Neuronal stem cell (in vitro differentiated cells): ENCODE results near the gene SORD.

Experiments used
- DNase-seq: peaks from one replicate; pipeline ENCODE4 v3.0.0-alpha.2; 2013; ENCODE audit warnings: low spot score
- H2AFZ ChIP-seq: one replicate; pipeline ENCODE4 v1.6.1; 2013; ENCODE audit warnings: mild to moderate bottlenecking, low read length, inconsistent platforms
- H2AK5ac ChIP-seq: 2 replicates; pipeline ENCODE4 v1.6.1; 2013; ENCODE audit warnings: low read depth, mild to moderate bottlenecking, inconsistent platforms, low read length, moderate library complexity, mixed read lengths
- H2BK120ac ChIP-seq: 2 replicates; pipeline ENCODE4 v1.6.1; 2013; ENCODE audit warnings: low read depth, mild to moderate bottlenecking, inconsistent platforms, low read length, moderate library complexity, mixed read lengths
- H2BK12ac ChIP-seq: one replicate; pipeline ENCODE4 v1.6.1; 2013; ENCODE audit warnings: low read length, inconsistent platforms
- H2BK15ac ChIP-seq: 2 replicates; pipeline ENCODE4 v1.6.1; 2013; ENCODE audit warnings: mild to moderate bottlenecking, low read length, inconsistent platforms, mixed read lengths
- H2BK5ac ChIP-seq: one replicate; pipeline ENCODE4 v1.6.1; 2013; ENCODE audit warnings: inconsistent platforms, mild to moderate bottlenecking, low read length, moderate library complexity
- H3K14ac ChIP-seq: one replicate; pipeline ENCODE4 v1.6.1; 2013; ENCODE audit warnings: low read length, inconsistent platforms
- H3K18ac ChIP-seq: 2 replicates; pipeline ENCODE4 v1.6.1; 2013; ENCODE audit warnings: low read length, inconsistent platforms
- H3K23ac ChIP-seq: 2 replicates; pipeline ENCODE4 v1.6.1; 2013; ENCODE audit warnings: low read depth, mild to moderate bottlenecking, mixed read lengths, low read length, inconsistent platforms; ENCODE audit not compliant: poor library complexity
- H3K27ac ChIP-seq: replicated peaks from 3 replicates; pipeline ENCODE4 v1.5.1; 2013; ENCODE audit warnings: low read length, inconsistent platforms
- H3K27me3 ChIP-seq, 3 experiments: 2 replicates each; pipeline ENCODE4 v1.6.1; 2013; ENCODE audit warnings: low read length in 3 of 3, mild to moderate bottlenecking in 2 of 3, inconsistent platforms in 1 of 3, low read depth in 1 of 3, mixed read lengths in 1 of 3, moderate library complexity in 1 of 3; ENCODE audit not compliant: control insufficient read depth in 3 of 3, insufficient read depth in 3 of 3
- H3K36me3 ChIP-seq, 2 donors: replicated peaks in 1 of 2; 2 replicates each; pipeline ENCODE4 v1.6.1; 2013; ENCODE audit warnings: low read length in 2 of 2; ENCODE audit not compliant: control insufficient read depth in 2 of 2, insufficient read depth in 2 of 2
- H3K4ac ChIP-seq: 2 replicates; pipeline ENCODE4 v1.6.1; 2013; ENCODE audit warnings: inconsistent platforms, mild to moderate bottlenecking, low read length, moderate library complexity
- H3K4me1 ChIP-seq, 2 donors: 1 replicate in 1 of 2; 2 replicates in 1 of 2; pipeline ENCODE4 v1.6.1; 2013; ENCODE audit warnings: low read length in 2 of 2, low read depth in 1 of 2; ENCODE audit not compliant: control insufficient read depth in 2 of 2, insufficient read depth in 1 of 2
- H3K4me2 ChIP-seq: one replicate; pipeline ENCODE4 v1.6.1; 2013; ENCODE audit warnings: mild to moderate bottlenecking, low read length, inconsistent platforms; ENCODE audit not compliant: insufficient read depth, poor library complexity, severe bottlenecking
- H3K4me3 ChIP-seq, 2 donors: 2 replicates each; pipeline ENCODE4 v1.5.1; 2013; ENCODE audit warnings: low read length in 2 of 2, mild to moderate bottlenecking in 2 of 2, inconsistent platforms in 1 of 2, moderate library complexity in 1 of 2
- H3K79me1 ChIP-seq: one replicate; pipeline ENCODE4 v1.6.1; 2013; ENCODE audit warnings: low read depth, mild to moderate bottlenecking, inconsistent platforms, low read length, moderate library complexity
- H3K9ac ChIP-seq: one replicate; pipeline ENCODE4 v1.6.1; 2013; ENCODE audit warnings: mild to moderate bottlenecking, low read depth, low read length, inconsistent platforms; ENCODE audit not compliant: poor library complexity
- H3K9me3 ChIP-seq, 2 donors: replicated peaks in 1 of 2; 2 replicates each; pipeline versions ENCODE3 to v1.6.1; 2013; ENCODE audit warnings: low read length in 2 of 2, mild to moderate bottlenecking in 2 of 2, inconsistent platforms in 1 of 2, low read depth in 1 of 2, mixed read lengths in 1 of 2, moderate library complexity in 1 of 2; ENCODE audit not compliant: control insufficient read depth in 2 of 2, insufficient read depth in 1 of 2
- H4K8ac ChIP-seq: one replicate; pipeline ENCODE4 v1.6.1; 2013; ENCODE audit warnings: low read depth, mild to moderate bottlenecking, inconsistent platforms, low read length, moderate library complexity
- H4K91ac ChIP-seq: one replicate; pipeline ENCODE4 v1.6.1; 2013; ENCODE audit warnings: low read length, low read depth, mild to moderate bottlenecking, inconsistent platforms; ENCODE audit not compliant: poor library complexity
- WGBS, 2 donors: extraction: QIAGEN DNeasy Blood & Tissue Kit; methylation state at CpG; one replicate each; pipeline ENCODE4 v1.1.7; 2013; ENCODE audit warnings: missing lambda C conversion rate in 2 of 2, mixed read lengths in 1 of 2; ENCODE audit not compliant: insufficient read length in 2 of 2, insufficient replicate concordance in 1 of 2; ENCODE audit errors: extremely low coverage in 2 of 2; 5-methylcytosine and 5-hydroxymethylcytosine counted together

SORD gene

GRCh38 chr15:45118131-45118588 is 95.2 kb downstream of the SORD start:
- no peaks in the 10 kb centered on the region for H3K36me3 ChIP-seq
- H3K27ac ChIP-seq: no peak overlapping the region
- H3K4me1 ChIP-seq: peaks cover 4 to 16% of the 10 kb centered on the region in 2 donors
- H3K4me2 ChIP-seq: peak overlapping the region; percentile 47
- H4K91ac ChIP-seq: no peak overlapping the region
- no peak overlapping the region for H2BK5ac ChIP-seq
- no peaks in the 10 kb centered on the region for H3K79me1 ChIP-seq
- no peak overlapping the region for H3K23ac ChIP-seq
- H3K14ac ChIP-seq: no peak overlapping the region
- no peak overlapping the region for H2BK15ac ChIP-seq
- no peak overlapping the region for H3K4ac ChIP-seq
- peaks cover 44 to 83% (median 61%) of the 10 kb centered on the region in 3 experiments for H3K27me3 ChIP-seq
- H3K9me3 ChIP-seq: no peaks in the 10 kb centered on the region
- no peak overlapping the region for H2AK5ac ChIP-seq
- no peak overlapping the region for H3K9ac ChIP-seq
- H3K18ac ChIP-seq: no peak overlapping the region
- H4K8ac ChIP-seq: no peak overlapping the region
- no CpG with 5 or more reads among the region's 14 CpGs for WGBS, 2 donors
- no peak overlapping the region for H2BK12ac ChIP-seq
- H2BK120ac ChIP-seq: no peak overlapping the region
- H2AFZ ChIP-seq: peak overlapping the region; percentile 95
- DNase-seq: peak; percentile 88
- peak overlapping the region in 1 of 2 donors; percentile 34 for H3K4me3 ChIP-seq

GRCh38 chr15:45118996-45119395 is 96.0 kb downstream of the SORD start:
- WGBS, 2 donors: no CpG with 5 or more reads among the region's 5 CpGs
- no peak overlapping the region for H2BK15ac ChIP-seq
- no peak overlapping the region for H3K27ac ChIP-seq
- peaks cover 36 to 83% (median 57%) of the 10 kb centered on the region in 3 experiments for H3K27me3 ChIP-seq
- peak overlapping the region; percentile 77 for H3K14ac ChIP-seq
- peak overlapping the region; percentile 33 for H3K9ac ChIP-seq
- H2BK5ac ChIP-seq: no peak overlapping the region
- H3K9me3 ChIP-seq: no peaks in the 10 kb centered on the region
- H3K36me3 ChIP-seq: no peaks in the 10 kb centered on the region
- no peak overlapping the region for H4K91ac ChIP-seq
- no peak overlapping the region for H2AK5ac ChIP-seq
- H2BK12ac ChIP-seq: no peak overlapping the region
- no peak overlapping the region for H2AFZ ChIP-seq
- H4K8ac ChIP-seq: no peak overlapping the region
- H3K4ac ChIP-seq: no peak overlapping the region
- H3K18ac ChIP-seq: peak overlapping the region; percentile 59
- no peak overlapping the region for H3K4me3 ChIP-seq
- H2BK120ac ChIP-seq: no peak overlapping the region
- DNase-seq: no peak
- peaks cover 4 to 11% of the 10 kb centered on the region in 2 donors for H3K4me1 ChIP-seq
- peak overlapping the region; percentile 37 for H3K23ac ChIP-seq
- H3K79me1 ChIP-seq: no peaks in the 10 kb centered on the region
- H3K4me2 ChIP-seq: no peak overlapping the region

- H3K4me1 ChIP-seq: peaks cover 4 to 10% of the 10 kb centered on the region in 2 donors
- H3K4me2 ChIP-seq: no peak overlapping the region
- H2AFZ ChIP-seq: no peak overlapping the region
- H4K91ac ChIP-seq: no peak overlapping the region
- no peak overlapping the region for H3K27ac ChIP-seq
- H3K4ac ChIP-seq: peak overlapping the region; percentile 80
- no peaks in the 10 kb centered on the region for H3K9me3 ChIP-seq
- no peak overlapping the region for H2AK5ac ChIP-seq
- H3K27me3 ChIP-seq: peaks cover 23 to 79% (median 52%) of the 10 kb centered on the region in 3 experiments
- no peaks in the 10 kb centered on the region for H3K36me3 ChIP-seq
- no peak for DNase-seq
- H3K9ac ChIP-seq: no peak overlapping the region
- peak overlapping the region; percentile 17 for H3K14ac ChIP-seq
- no peak overlapping the region for H2BK15ac ChIP-seq
- H3K18ac ChIP-seq: no peak overlapping the region
- no peak overlapping the region for H3K4me3 ChIP-seq
- H4K8ac ChIP-seq: no peak overlapping the region
- H2BK12ac ChIP-seq: no peak overlapping the region
- no CpG with 5 or more reads among the region's 10 CpGs for WGBS, 2 donors
- no peak overlapping the region for H2BK5ac ChIP-seq
- no peaks in the 10 kb centered on the region for H3K79me1 ChIP-seq
- H3K23ac ChIP-seq: peak overlapping the region; percentile 66
- H2BK120ac ChIP-seq: no peak overlapping the region
Observed at GRCh38 chr15:45120081-45120972, 97.3 kb downstream of the SORD start.

GRCh38 chr15:45121020-45121419 is 98.0 kb downstream of the SORD start:
- no peaks in the 10 kb centered on the region for H3K79me1 ChIP-seq
- H3K9ac ChIP-seq: no peak overlapping the region
- H3K4me1 ChIP-seq: peaks cover 4 to 10% of the 10 kb centered on the region in 2 donors
- no CpG with 5 or more reads among the region's 3 CpGs for WGBS, 2 donors
- no peak overlapping the region for H2BK120ac ChIP-seq
- no peak overlapping the region for H4K8ac ChIP-seq
- no peak overlapping the region for H2BK15ac ChIP-seq
- no peak overlapping the region for H4K91ac ChIP-seq
- H3K4ac ChIP-seq: no peak overlapping the region
- H3K18ac ChIP-seq: no peak overlapping the region
- H3K27ac ChIP-seq: no peak overlapping the region
- no peak overlapping the region for H2AK5ac ChIP-seq
- no peak overlapping the region for H2AFZ ChIP-seq
- no peak overlapping the region for H3K4me3 ChIP-seq
- H3K23ac ChIP-seq: peak overlapping the region; percentile 32
- no peak overlapping the region for H3K4me2 ChIP-seq
- H3K14ac ChIP-seq: no peak overlapping the region
- no peak for DNase-seq
- H3K27me3 ChIP-seq: peaks cover 16 to 79% (median 51%) of the 10 kb centered on the region in 3 experiments
- H2BK12ac ChIP-seq: no peak overlapping the region
- H3K9me3 ChIP-seq: no peaks in the 10 kb centered on the region
- H2BK5ac ChIP-seq: no peak overlapping the region
- no peaks in the 10 kb centered on the region for H3K36me3 ChIP-seq
